B cell (primary cell): Measurements from ENCODE around the gene TBX1.

Source experiments
- CTCF ChIP-seq: fragments of 200-600 bp; IDR thresholded peaks from one replicate; pipeline ENCODE4 v1.8.0; 2022; ENCODE audit warnings: antibody characterized with exemption, mild to moderate bottlenecking
- EZH2 ChIP-seq: IDR thresholded peaks from 2 replicates; pipeline ENCODE4 v1.6.1; 2012; ENCODE audit warnings: borderline replicate concordance, low read depth, mild to moderate bottlenecking, moderate library complexity, low read length; ENCODE audit not compliant: insufficient read depth, poor library complexity, severe bottlenecking

- TF ChIP-seq EZH2 (no peak), CTCF (no peak)
Observed at GRCh38 chr22:19720150-19720827, 40.3 kb upstream of the TBX1 start.
